Neural cell (in vitro differentiated cells): Measurements from ENCODE around the gene HOXA3. TPM values are rescaled to one million over a fixed set of nuclear protein-coding genes. Genes with fewer than 3 reads are reported as not detected.

Experiments
- H2AFZ ChIP-seq: fragments of 200-600, 300-800 bp; sonication (generic), shearing (Covaris generic); 2 replicates; pipeline ENCODE4 v1.6.0; 2014; ENCODE audit warnings: low read depth, mild to moderate bottlenecking, antibody characterized with exemption, low read length, moderate library complexity
- H3F3A ChIP-seq: fragments of 200-600 bp; shearing (Covaris generic); 2 replicates; pipeline ENCODE4 v1.6.1; 2016; ENCODE audit warnings: mild to moderate bottlenecking, moderate library complexity, mixed read lengths, antibody characterized with exemption, low read length; ENCODE audit not compliant: insufficient read depth, poor library complexity, severe bottlenecking
- H3K27ac ChIP-seq: fragments of 200-600, 300-800 bp; sonication (generic), shearing (Covaris generic); 2 replicates; pipeline ENCODE4 v1.5.1; 2014; ENCODE audit warnings: mild to moderate bottlenecking, low read length, moderate library complexity
- H3K27me3 ChIP-seq: fragments of 300-800, 200-600 bp; sonication (generic), shearing (Covaris generic); 2 replicates; pipeline ENCODE4 v1.6.0; 2014; ENCODE audit warnings: mild to moderate bottlenecking, low read depth, low read length, moderate library complexity; ENCODE audit not compliant: insufficient read depth
- H3K36me3 ChIP-seq: fragments of 300-800, 200-600 bp; sonication (generic), shearing (Covaris generic); 2 replicates; pipeline ENCODE4 v1.5.1; 2014; ENCODE audit warnings: mild to moderate bottlenecking, antibody characterized with exemption, low read length, moderate library complexity; ENCODE audit not compliant: insufficient read depth
- H3K4me2 ChIP-seq: fragments of 300-800, 200-600 bp; sonication (generic), shearing (Covaris generic); 2 replicates; pipeline ENCODE4 v1.6.0; 2014; ENCODE audit warnings: mild to moderate bottlenecking, low read length
- H3K4me3 ChIP-seq: fragments of 300-800, 200-600 bp; sonication (generic), shearing (Covaris generic); 2 replicates; pipeline ENCODE4 v1.5.1; 2014; ENCODE audit warnings: mild to moderate bottlenecking, low read length, moderate library complexity
- H3K79me2 ChIP-seq: fragments of 200-600 bp; shearing (Covaris generic); replicated peaks from 2 replicates; pipeline ENCODE4 v1.6.0; 2014; ENCODE audit warnings: mild to moderate bottlenecking, low read length, moderate library complexity; ENCODE audit not compliant: insufficient read depth
- H3K9ac ChIP-seq: fragments of 300-800, 200-600 bp; sonication (generic), shearing (Covaris generic); 2 replicates; pipeline ENCODE4 v1.6.1; 2016; ENCODE audit warnings: mild to moderate bottlenecking, low read length, mixed read lengths
- H3K9me2 ChIP-seq: fragments of 200-600 bp; shearing (Covaris generic); 2 replicates; pipeline ENCODE4 v1.6.1; 2016; ENCODE audit warnings: mild to moderate bottlenecking, low read length, mixed read lengths; ENCODE audit not compliant: insufficient read depth
- H3K9me3 ChIP-seq: fragments of 200-600, 300-800 bp; sonication (generic), shearing (Covaris generic); 2 replicates; pipeline ENCODE4 v1.6.1; 2016; ENCODE audit warnings: mild to moderate bottlenecking, mixed run types, low read length, moderate library complexity, mixed read lengths
- H4K20me1 ChIP-seq: fragments of 200-600 bp; shearing (Covaris generic); 2 replicates; pipeline ENCODE4 v1.6.1; 2016; ENCODE audit warnings: mild to moderate bottlenecking, mixed run types; ENCODE audit not compliant: insufficient read depth
- EP300 ChIP-seq: fragments of 450-650 bp; conservative IDR thresholded peaks from 2 replicates; pipeline ENCODE4 v1.6.1; 2014; ENCODE audit warnings: antibody characterized with exemption, mild to moderate bottlenecking, moderate library complexity; ENCODE audit not compliant: poor library complexity, severe bottlenecking
- EZH2 ChIP-seq: fragments of 200-600, 300-800 bp; shearing (Covaris generic), sonication (generic); IDR thresholded peaks from 2 replicates; pipeline ENCODE4 v1.6.1; 2014; ENCODE audit warnings: antibody characterized with exemption, low read length, borderline replicate concordance, mild to moderate bottlenecking; ENCODE audit not compliant: insufficient read depth, poor library complexity, severe bottlenecking
- MXI1 ChIP-seq: fragments of 450-650 bp; conservative IDR thresholded peaks from 2 replicates; pipeline ENCODE4 v1.6.1; 2014; ENCODE audit warnings: antibody characterized with exemption, mild to moderate bottlenecking; ENCODE audit not compliant: poor library complexity, severe bottlenecking
- POLR2AphosphoS5 ChIP-seq: IDR thresholded peaks from 2 replicates; pipeline ENCODE4 v1.6.1; 2012
- RAD21 ChIP-seq: fragments of 450-650 bp; conservative IDR thresholded peaks from 2 replicates; pipeline ENCODE4 v1.6.1; 2014; ENCODE audit warnings: antibody characterized with exemption, mild to moderate bottlenecking, moderate library complexity
- SMC3 ChIP-seq: fragments of 450-650 bp; conservative IDR thresholded peaks from 2 replicates; pipeline ENCODE4 v1.6.1; 2014; ENCODE audit warnings: antibody characterized with exemption, mild to moderate bottlenecking, moderate library complexity; ENCODE audit not compliant: poor library complexity
- TAF1 ChIP-seq: IDR thresholded peaks from 2 replicates; pipeline ENCODE4 v1.6.1; 2012; ENCODE audit warnings: low read depth
- polyA plus RNA-seq: library from polyadenylated mRNA; depleted of rRNA; stranded (reverse); fragments of >200 nt; gene quantifications from 2 replicates; pipeline ENCODE4 v1.2.3, GENCODE V29; 2014
- TF ChIP-seq, protein P1 (sequence below): IDR thresholded peaks from 2 replicates; pipeline ENCODE4 v1.6.1; 2012; ENCODE audit warnings: borderline replicate concordance
- TF ChIP-seq, protein P2 (sequence below): fragments of 450-650 bp; IDR thresholded peaks from 2 replicates; pipeline ENCODE4 v1.5.1; 2014; ENCODE audit warnings: antibody characterized with exemption, mild to moderate bottlenecking, moderate library complexity; ENCODE audit not compliant: poor library complexity, severe bottlenecking

HOXA3 gene
- polyA plus RNA-seq, 1 donor from 2014 or later = not detected

DNA sequence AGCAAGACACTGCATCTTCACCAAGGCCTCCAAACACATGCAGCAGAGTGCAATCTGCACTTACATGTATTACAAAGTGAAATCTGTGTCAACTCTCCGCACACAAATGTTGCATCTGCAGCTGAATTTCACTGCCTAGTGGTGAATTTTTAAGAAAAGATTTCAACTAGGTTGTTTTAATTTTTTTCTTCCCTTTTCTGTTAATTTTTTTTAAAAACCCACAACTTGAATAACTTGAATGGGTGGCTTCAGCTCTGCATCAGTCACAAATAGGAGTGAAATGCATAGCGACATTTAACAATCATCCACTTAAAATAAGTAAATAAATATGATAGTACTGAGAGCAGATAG is 41.6 kb upstream of the HOXA3 start:
- Histone ChIP-seq H3K9me3 (no peaks in the 10 kb centered on the region), H4K20me1 (no peaks in the 10 kb centered on the region), H3K79me2 (no peaks in the 10 kb centered on the region)

DNA sequence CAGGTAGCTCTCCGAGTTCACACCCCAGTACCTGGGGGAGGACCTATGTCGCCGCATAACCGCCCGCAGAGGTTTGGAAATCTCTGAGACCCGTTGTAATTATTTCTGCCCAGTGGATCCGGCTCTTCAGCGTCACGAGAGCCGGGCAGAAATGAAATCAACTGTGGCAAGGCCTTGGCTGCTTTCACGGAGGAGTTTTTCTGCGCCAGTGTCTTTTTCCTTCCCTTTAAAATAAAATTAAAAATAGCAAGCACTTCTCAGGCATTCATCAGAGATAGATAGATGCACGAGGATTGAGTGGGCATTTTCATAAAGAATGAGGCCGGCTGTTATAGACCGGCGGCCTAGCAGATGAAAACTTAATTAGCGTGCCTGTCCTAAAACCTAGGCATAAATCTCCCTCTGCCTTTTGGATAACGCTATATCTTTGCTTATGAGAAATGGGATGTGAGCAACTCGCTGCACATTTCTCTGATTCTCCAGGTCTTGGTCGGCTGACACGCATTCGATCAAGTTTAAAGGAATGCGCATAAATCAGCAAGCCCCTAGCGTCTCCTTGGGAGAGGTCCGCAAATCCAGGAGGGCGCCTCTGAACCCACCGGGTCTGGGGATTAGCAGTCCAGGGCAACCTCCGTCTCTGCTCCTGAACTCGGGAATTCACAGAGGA is 41.1 kb upstream of the HOXA3 start:
- Histone ChIP-seq H3K79me2 (no peaks in the 10 kb centered on the region), H3K4me3 (no peak overlapping the region), H3K36me3 (no peaks in the 10 kb centered on the region), H3F3A (no peaks in the 10 kb centered on the region), H3K4me2 (no peak overlapping the region), H2AFZ (no peak overlapping the region), H3K27ac (no peak overlapping the region), H3K9ac (no peak overlapping the region), H4K20me1 (no peaks in the 10 kb centered on the region), H3K9me2 (no peaks in the 10 kb centered on the region), H3K27me3 (peaks cover 100% of the 10 kb centered on the region), H3K9me3 (no peaks in the 10 kb centered on the region)
- no peak for TF ChIP-seq RAD21
- TF ChIP-seq EZH2 = peak; percentile 37
- TF ChIP-seq MXI1 = no peak
- TF ChIP-seq, protein P1, sequence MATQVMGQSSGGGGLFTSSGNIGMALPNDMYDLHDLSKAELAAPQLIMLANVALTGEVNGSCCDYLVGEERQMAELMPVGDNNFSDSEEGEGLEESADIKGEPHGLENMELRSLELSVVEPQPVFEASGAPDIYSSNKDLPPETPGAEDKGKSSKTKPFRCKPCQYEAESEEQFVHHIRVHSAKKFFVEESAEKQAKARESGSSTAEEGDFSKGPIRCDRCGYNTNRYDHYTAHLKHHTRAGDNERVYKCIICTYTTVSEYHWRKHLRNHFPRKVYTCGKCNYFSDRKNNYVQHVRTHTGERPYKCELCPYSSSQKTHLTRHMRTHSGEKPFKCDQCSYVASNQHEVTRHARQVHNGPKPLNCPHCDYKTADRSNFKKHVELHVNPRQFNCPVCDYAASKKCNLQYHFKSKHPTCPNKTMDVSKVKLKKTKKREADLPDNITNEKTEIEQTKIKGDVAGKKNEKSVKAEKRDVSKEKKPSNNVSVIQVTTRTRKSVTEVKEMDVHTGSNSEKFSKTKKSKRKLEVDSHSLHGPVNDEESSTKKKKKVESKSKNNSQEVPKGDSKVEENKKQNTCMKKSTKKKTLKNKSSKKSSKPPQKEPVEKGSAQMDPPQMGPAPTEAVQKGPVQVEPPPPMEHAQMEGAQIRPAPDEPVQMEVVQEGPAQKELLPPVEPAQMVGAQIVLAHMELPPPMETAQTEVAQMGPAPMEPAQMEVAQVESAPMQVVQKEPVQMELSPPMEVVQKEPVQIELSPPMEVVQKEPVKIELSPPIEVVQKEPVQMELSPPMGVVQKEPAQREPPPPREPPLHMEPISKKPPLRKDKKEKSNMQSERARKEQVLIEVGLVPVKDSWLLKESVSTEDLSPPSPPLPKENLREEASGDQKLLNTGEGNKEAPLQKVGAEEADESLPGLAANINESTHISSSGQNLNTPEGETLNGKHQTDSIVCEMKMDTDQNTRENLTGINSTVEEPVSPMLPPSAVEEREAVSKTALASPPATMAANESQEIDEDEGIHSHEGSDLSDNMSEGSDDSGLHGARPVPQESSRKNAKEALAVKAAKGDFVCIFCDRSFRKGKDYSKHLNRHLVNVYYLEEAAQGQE = no peak
- no peak for TF ChIP-seq SMC3
- TF ChIP-seq POLR2AphosphoS5 = peak; percentile 15

More for the DNA sequence above, 41.6 kb upstream of the HOXA3 start:
- H3F3A ChIP-seq = no peaks in the 10 kb centered on the region
- no peak overlapping the region for H3K27ac ChIP-seq
- H3K9ac ChIP-seq = no peak overlapping the region
- H2AFZ ChIP-seq = no peak overlapping the region
- H3K9me2 ChIP-seq = no peaks in the 10 kb centered on the region
- H3K36me3 ChIP-seq = no peaks in the 10 kb centered on the region
- H3K27me3 ChIP-seq = peaks cover 100% of the 10 kb centered on the region
- TF ChIP-seq, protein P1 = no peak
- TF ChIP-seq MXI1 = no peak
- TF ChIP-seq SMC3 = no peak
- TF ChIP-seq POLR2AphosphoS5 = no peak
- no peak for TF ChIP-seq EP300
- TF ChIP-seq RAD21 = no peak
- no peak for TF ChIP-seq TAF1
- no peak for TF ChIP-seq EZH2
- TF ChIP-seq, protein P2, sequence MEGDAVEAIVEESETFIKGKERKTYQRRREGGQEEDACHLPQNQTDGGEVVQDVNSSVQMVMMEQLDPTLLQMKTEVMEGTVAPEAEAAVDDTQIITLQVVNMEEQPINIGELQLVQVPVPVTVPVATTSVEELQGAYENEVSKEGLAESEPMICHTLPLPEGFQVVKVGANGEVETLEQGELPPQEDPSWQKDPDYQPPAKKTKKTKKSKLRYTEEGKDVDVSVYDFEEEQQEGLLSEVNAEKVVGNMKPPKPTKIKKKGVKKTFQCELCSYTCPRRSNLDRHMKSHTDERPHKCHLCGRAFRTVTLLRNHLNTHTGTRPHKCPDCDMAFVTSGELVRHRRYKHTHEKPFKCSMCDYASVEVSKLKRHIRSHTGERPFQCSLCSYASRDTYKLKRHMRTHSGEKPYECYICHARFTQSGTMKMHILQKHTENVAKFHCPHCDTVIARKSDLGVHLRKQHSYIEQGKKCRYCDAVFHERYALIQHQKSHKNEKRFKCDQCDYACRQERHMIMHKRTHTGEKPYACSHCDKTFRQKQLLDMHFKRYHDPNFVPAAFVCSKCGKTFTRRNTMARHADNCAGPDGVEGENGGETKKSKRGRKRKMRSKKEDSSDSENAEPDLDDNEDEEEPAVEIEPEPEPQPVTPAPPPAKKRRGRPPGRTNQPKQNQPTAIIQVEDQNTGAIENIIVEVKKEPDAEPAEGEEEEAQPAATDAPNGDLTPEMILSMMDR = no peak
- H3K4me2 ChIP-seq = no peak overlapping the region
- no peak overlapping the region for H3K4me3 ChIP-seq
